Ovary (tissue), 3 donors: ENCODE data around the gene BRSK2.

Experiments used
- EP300 ChIP-seq: sonication (generic); formaldehyde crosslinking; IDR thresholded peaks from one replicate; pipeline ENCODE4 v1.6.1; 2017; ENCODE audit warnings: antibody characterized with exemption
- POLR2A ChIP-seq: fragments of 450-650 bp; IDR thresholded peaks from one replicate; pipeline ENCODE4 v1.6.1; 2017; ENCODE audit warnings: antibody characterized with exemption, mild to moderate bottlenecking, moderate library complexity
- TF ChIP-seq, protein P1 (sequence below), 3 donors: fragments of 450-650 bp in 2 of 3; fragments of 200-600 bp in 1 of 3; IDR thresholded peaks; one replicate each; pipeline versions ENCODE4 v1.5.1 to v1.8.0; 2016 to 2022; ENCODE audit warnings: antibody characterized with exemption in 3 of 3, mild to moderate bottlenecking in 1 of 3
- donor health status: DM: no; HTN: no; CAD: no.

GRCh38 chr11:1395773-1396374 is 6.1 kb downstream of the BRSK2 start:
- TF ChIP-seq POLR2A, result no peak
- no peak for TF ChIP-seq EP300
- TF ChIP-seq, protein P1, sequence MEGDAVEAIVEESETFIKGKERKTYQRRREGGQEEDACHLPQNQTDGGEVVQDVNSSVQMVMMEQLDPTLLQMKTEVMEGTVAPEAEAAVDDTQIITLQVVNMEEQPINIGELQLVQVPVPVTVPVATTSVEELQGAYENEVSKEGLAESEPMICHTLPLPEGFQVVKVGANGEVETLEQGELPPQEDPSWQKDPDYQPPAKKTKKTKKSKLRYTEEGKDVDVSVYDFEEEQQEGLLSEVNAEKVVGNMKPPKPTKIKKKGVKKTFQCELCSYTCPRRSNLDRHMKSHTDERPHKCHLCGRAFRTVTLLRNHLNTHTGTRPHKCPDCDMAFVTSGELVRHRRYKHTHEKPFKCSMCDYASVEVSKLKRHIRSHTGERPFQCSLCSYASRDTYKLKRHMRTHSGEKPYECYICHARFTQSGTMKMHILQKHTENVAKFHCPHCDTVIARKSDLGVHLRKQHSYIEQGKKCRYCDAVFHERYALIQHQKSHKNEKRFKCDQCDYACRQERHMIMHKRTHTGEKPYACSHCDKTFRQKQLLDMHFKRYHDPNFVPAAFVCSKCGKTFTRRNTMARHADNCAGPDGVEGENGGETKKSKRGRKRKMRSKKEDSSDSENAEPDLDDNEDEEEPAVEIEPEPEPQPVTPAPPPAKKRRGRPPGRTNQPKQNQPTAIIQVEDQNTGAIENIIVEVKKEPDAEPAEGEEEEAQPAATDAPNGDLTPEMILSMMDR (IDR thresholded peaks at IDR 0.05), result no peak
